Astrocyte (in vitro differentiated cells and primary cell): ENCODE results near the gene CENPL.

Experiments used
- CTCF ChIP-seq: IDR thresholded peaks from 2 replicates; pipeline ENCODE4 v1.5.1; 2011; ENCODE audit warnings: low read depth, mild to moderate bottlenecking, inconsistent platforms, low read length, moderate library complexity; ENCODE audit not compliant: insufficient read depth
- EZH2 ChIP-seq: IDR thresholded peaks from 2 replicates; pipeline ENCODE4 v1.6.1; 2012; ENCODE audit warnings: mild to moderate bottlenecking, low read length, inconsistent platforms; ENCODE audit not compliant: insufficient read depth

GRCh38 chr1:173821680-173822079 is 3.0 kb downstream of the CENPL start:
- TF ChIP-seq CTCF: no peak
- no peak for TF ChIP-seq EZH2
